Measurements from ENCODE around the gene SRPX2.

The SRPX2 gene

GRCh38 chrX:100695302-100695701 lies 51.3 kb downstream of the SRPX2 start:
- no peak overlapping the region for H3K14ac ChIP-seq (ENCODE audit: low read length in 2 of 2)

GRCh38 chrX:100695991-100696390 lies 52.0 kb downstream of the SRPX2 start:
- H2BK5ac ChIP-seq (ENCODE audit: low read depth, low read length, poor library complexity, severe bottlenecking), result no peak overlapping the region
- no peak overlapping the region for H4K8ac ChIP-seq (ENCODE audit: low read length)
- no peak overlapping the region for H3K23ac ChIP-seq (ENCODE audit: low read length in 2 of 2)
- no peak overlapping the region for H2BK15ac ChIP-seq (ENCODE audit: low read depth, poor library complexity, severe bottlenecking)
- no peak for DNase-seq
- no CpG with 5 or more reads among the region's 4 CpGs for WGBS
- H3K36me3 ChIP-seq (ENCODE audit: control insufficient read depth in 1 of 2, insufficient read depth in 2 of 2, low read depth in 1 of 2, low read length in 2 of 2), result no peaks in the 10 kb centered on the region
- H2AFZ ChIP-seq (ENCODE audit: low read depth, low read length), result no peak overlapping the region
- no peaks in the 10 kb centered on the region for H3K9me3 ChIP-seq (ENCODE audit: control insufficient read depth, low read length)
- peaks cover 0 to 23% of the 10 kb centered on the region in 2 experiments for H3K27me3 ChIP-seq (ENCODE audit: control insufficient read depth in 1 of 2, insufficient read depth in 1 of 2, low read length in 2 of 2)
- H3K27ac ChIP-seq (ENCODE audit: low read length, poor library complexity, severe bottlenecking), result no peak overlapping the region
- H3K4me2 ChIP-seq (ENCODE audit: low read length, poor library complexity, severe bottlenecking), result no peak overlapping the region
- no peaks in the 10 kb centered on the region for H3K79me1 ChIP-seq (replicated peaks; ENCODE audit: low read length, poor library complexity, severe bottlenecking)
- no peak overlapping the region for H2AK5ac ChIP-seq (ENCODE audit: low read length, severe bottlenecking)
- no peak overlapping the region for H3K18ac ChIP-seq (ENCODE audit: low read depth in 1 of 2, low read length in 2 of 2)
- no peak overlapping the region for H3K9ac ChIP-seq (ENCODE audit: low read length)
- H3K14ac ChIP-seq (ENCODE audit: low read length in 2 of 2), result no peak overlapping the region
- H2BK120ac ChIP-seq (ENCODE audit: low read depth, low read length), result no peak overlapping the region
- no peak overlapping the region for H3K4ac ChIP-seq (ENCODE audit: low read depth in 1 of 2, low read length in 2 of 2)
- no peak overlapping the region for H3K4me3 ChIP-seq (ENCODE audit: insufficient read depth in 1 of 2, low read depth in 1 of 2, low read length in 2 of 2)
- H4K91ac ChIP-seq (ENCODE audit: low read length), result no peak overlapping the region
- no peak overlapping the region for H2BK12ac ChIP-seq (ENCODE audit: low read length in 2 of 2)
- H3K4me1 ChIP-seq (ENCODE audit: control insufficient read depth, insufficient read depth, low read depth, low read length), result no peaks in the 10 kb centered on the region

More at GRCh38 chrX:100695302-100695701, 51.3 kb downstream of the SRPX2 start:
- no peak overlapping the region for H4K91ac ChIP-seq (ENCODE audit: low read length)
- H2AFZ ChIP-seq (ENCODE audit: low read depth, low read length), result no peak overlapping the region
- H3K27me3 ChIP-seq (ENCODE audit: control insufficient read depth in 1 of 2, insufficient read depth in 1 of 2, low read length in 2 of 2), result peaks cover 0 to 26% of the 10 kb centered on the region in 2 experiments
- H3K9ac ChIP-seq (ENCODE audit: low read length), result no peak overlapping the region
- H3K9me3 ChIP-seq (ENCODE audit: control insufficient read depth, low read length), result no peaks in the 10 kb centered on the region
- H3K4me1 ChIP-seq (ENCODE audit: control insufficient read depth, insufficient read depth, low read depth, low read length), result no peaks in the 10 kb centered on the region
- H3K79me1 ChIP-seq (replicated peaks; ENCODE audit: low read length, poor library complexity, severe bottlenecking), result no peaks in the 10 kb centered on the region
- H3K18ac ChIP-seq (ENCODE audit: low read depth in 1 of 2, low read length in 2 of 2), result no peak overlapping the region
- no peak overlapping the region for H2BK5ac ChIP-seq (ENCODE audit: low read depth, low read length, poor library complexity, severe bottlenecking)
- no peak overlapping the region for H3K23ac ChIP-seq (ENCODE audit: low read length in 2 of 2)
- no peak overlapping the region for H3K27ac ChIP-seq (ENCODE audit: low read length, poor library complexity, severe bottlenecking)
- no peak overlapping the region for H3K4ac ChIP-seq (ENCODE audit: low read depth in 1 of 2, low read length in 2 of 2)
- no peak overlapping the region for H3K4me2 ChIP-seq (ENCODE audit: low read length, poor library complexity, severe bottlenecking)
- no peak overlapping the region for H3K4me3 ChIP-seq (ENCODE audit: insufficient read depth in 1 of 2, low read depth in 1 of 2, low read length in 2 of 2)
- 100% methylated on average over 1 of the region's 2 CpGs for WGBS
- no peaks in the 10 kb centered on the region for H3K36me3 ChIP-seq (ENCODE audit: control insufficient read depth in 1 of 2, insufficient read depth in 2 of 2, low read depth in 1 of 2, low read length in 2 of 2)
- H2BK120ac ChIP-seq (ENCODE audit: low read depth, low read length), result no peak overlapping the region
- H2BK12ac ChIP-seq (ENCODE audit: low read length in 2 of 2), result no peak overlapping the region
- no peak overlapping the region for H2BK15ac ChIP-seq (ENCODE audit: low read depth, poor library complexity, severe bottlenecking)
- no peak overlapping the region for H4K8ac ChIP-seq (ENCODE audit: low read length)
- no peak for DNase-seq
- H2AK5ac ChIP-seq (ENCODE audit: low read length, severe bottlenecking), result no peak overlapping the region

GRCh38 chrX:100696699-100697351 lies 52.8 kb downstream of the SRPX2 start:
- H3K14ac ChIP-seq (ENCODE audit: low read length in 2 of 2), result no peak overlapping the region
- H2AFZ ChIP-seq (ENCODE audit: low read depth, low read length), result no peak overlapping the region
- peaks cover 0 to 28% of the 10 kb centered on the region in 2 experiments for H3K27me3 ChIP-seq (ENCODE audit: control insufficient read depth in 1 of 2, insufficient read depth in 1 of 2, low read length in 2 of 2)
- H3K23ac ChIP-seq (ENCODE audit: low read length in 2 of 2), result no peak overlapping the region
- WGBS, result no CpG with 5 or more reads among the region's 3 CpGs
- H3K79me1 ChIP-seq (replicated peaks; ENCODE audit: low read length, poor library complexity, severe bottlenecking), result no peaks in the 10 kb centered on the region
- H2BK5ac ChIP-seq (ENCODE audit: low read depth, low read length, poor library complexity, severe bottlenecking), result no peak overlapping the region
- H3K9ac ChIP-seq (ENCODE audit: low read length), result no peak overlapping the region
- no peak overlapping the region for H2BK120ac ChIP-seq (ENCODE audit: low read depth, low read length)
- DNase-seq, result no peak
- no peaks in the 10 kb centered on the region for H3K9me3 ChIP-seq (ENCODE audit: control insufficient read depth, low read length)
- H2BK15ac ChIP-seq (ENCODE audit: low read depth, poor library complexity, severe bottlenecking), result no peak overlapping the region
- no peaks in the 10 kb centered on the region for H3K4me1 ChIP-seq (ENCODE audit: control insufficient read depth, insufficient read depth, low read depth, low read length)
- H4K91ac ChIP-seq (ENCODE audit: low read length), result no peak overlapping the region
- no peak overlapping the region for H3K4me2 ChIP-seq (ENCODE audit: low read length, poor library complexity, severe bottlenecking)
- no peak overlapping the region for H3K18ac ChIP-seq (ENCODE audit: low read depth in 1 of 2, low read length in 2 of 2)
- H3K4me3 ChIP-seq (ENCODE audit: insufficient read depth in 1 of 2, low read depth in 1 of 2, low read length in 2 of 2), result no peak overlapping the region
- H2BK12ac ChIP-seq (ENCODE audit: low read length in 2 of 2), result no peak overlapping the region
- no peak overlapping the region for H4K8ac ChIP-seq (ENCODE audit: low read length)
- H3K4ac ChIP-seq (ENCODE audit: low read depth in 1 of 2, low read length in 2 of 2), result no peak overlapping the region
- no peak overlapping the region for H3K27ac ChIP-seq (ENCODE audit: low read length, poor library complexity, severe bottlenecking)
- no peak overlapping the region for H2AK5ac ChIP-seq (ENCODE audit: low read length, severe bottlenecking)
- peaks cover 0 to 3% of the 10 kb centered on the region in 2 experiments for H3K36me3 ChIP-seq (ENCODE audit: control insufficient read depth in 1 of 2, insufficient read depth in 2 of 2, low read depth in 1 of 2, low read length in 2 of 2)

- no peak overlapping the region for H3K4me2 ChIP-seq (ENCODE audit: low read length, poor library complexity, severe bottlenecking)
- H2BK12ac ChIP-seq (ENCODE audit: low read length in 2 of 2), result no peak overlapping the region
- H3K9ac ChIP-seq (ENCODE audit: low read length), result no peak overlapping the region
- no peak overlapping the region for H4K91ac ChIP-seq (ENCODE audit: low read length)
- no peak overlapping the region for H2AFZ ChIP-seq (ENCODE audit: low read depth, low read length)
- no peak overlapping the region for H2BK15ac ChIP-seq (ENCODE audit: low read depth, poor library complexity, severe bottlenecking)
- no peak overlapping the region for H3K27ac ChIP-seq (ENCODE audit: low read length, poor library complexity, severe bottlenecking)
- peaks cover 0 to 38% of the 10 kb centered on the region in 2 experiments for H3K27me3 ChIP-seq (ENCODE audit: control insufficient read depth in 1 of 2, insufficient read depth in 1 of 2, low read length in 2 of 2)
- H2BK5ac ChIP-seq (ENCODE audit: low read depth, low read length, poor library complexity, severe bottlenecking), result no peak overlapping the region
- H3K79me1 ChIP-seq (replicated peaks; ENCODE audit: low read length, poor library complexity, severe bottlenecking), result no peaks in the 10 kb centered on the region
- H3K36me3 ChIP-seq (ENCODE audit: control insufficient read depth in 1 of 2, insufficient read depth in 2 of 2, low read depth in 1 of 2, low read length in 2 of 2), result peaks cover 0 to 3% of the 10 kb centered on the region in 2 experiments
- H3K4me3 ChIP-seq (ENCODE audit: insufficient read depth in 1 of 2, low read depth in 1 of 2, low read length in 2 of 2), result no peak overlapping the region
- no peak overlapping the region for H2BK120ac ChIP-seq (ENCODE audit: low read depth, low read length)
- no peak overlapping the region for H4K8ac ChIP-seq (ENCODE audit: low read length)
- no peaks in the 10 kb centered on the region for H3K4me1 ChIP-seq (ENCODE audit: control insufficient read depth, insufficient read depth, low read depth, low read length)
- no peak overlapping the region for H3K14ac ChIP-seq (ENCODE audit: low read length in 2 of 2)
- no peak overlapping the region for H3K4ac ChIP-seq (ENCODE audit: low read depth in 1 of 2, low read length in 2 of 2)
- no peaks in the 10 kb centered on the region for H3K9me3 ChIP-seq (ENCODE audit: control insufficient read depth, low read length)
- no peak overlapping the region for H2AK5ac ChIP-seq (ENCODE audit: low read length, severe bottlenecking)
- H3K18ac ChIP-seq (ENCODE audit: low read depth in 1 of 2, low read length in 2 of 2), result no peak overlapping the region
- H3K23ac ChIP-seq (ENCODE audit: low read length in 2 of 2), result no peak overlapping the region
- no peak for DNase-seq
Measured at GRCh38 chrX:100698551-100698950, 54.6 kb downstream of the SRPX2 start.
